Measurements from ENCODE around the gene PJA2. TPM values are rescaled to one million over a fixed set of nuclear protein-coding genes. Genes with fewer than 3 reads are reported as not detected.

PJA2 gene
- total RNA-seq, 4 donors from 2014 or later: 28.8 to 75.5 (median 51.4) TPM

DNA sequence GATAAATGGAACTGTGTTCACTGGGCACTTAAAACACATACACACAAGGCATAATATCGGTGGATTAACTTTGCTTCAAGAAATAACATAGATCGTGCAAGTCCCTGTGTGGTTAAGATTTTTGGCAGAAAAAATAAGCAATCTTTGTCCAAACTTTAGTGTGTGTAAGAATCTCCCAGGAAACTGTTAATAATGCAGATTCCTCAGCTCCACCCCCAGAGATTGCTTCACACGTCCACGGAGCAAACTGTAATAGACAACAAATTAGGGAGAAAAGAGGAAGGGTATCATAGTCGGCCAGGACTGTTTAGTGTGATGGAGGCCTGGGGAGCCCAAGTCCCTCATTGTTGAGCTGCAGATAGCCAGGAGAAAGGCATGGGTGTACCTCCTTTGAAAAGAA lies 84.8 kb downstream of the PJA2 start:
- H3K27ac ChIP-seq: no peak overlapping the region
- H3K4me1 ChIP-seq: peaks cover 0 to 27% (median 3%) of the 10 kb centered on the region in 3 donors
- WGBS, 2 donors: 54 to 67% methylated on average over 5 of the region's 5 CpGs
- TF ChIP-seq POLR2A (IDR thresholded peaks at IDR 0.05): no peak
- TF ChIP-seq, protein P1, sequence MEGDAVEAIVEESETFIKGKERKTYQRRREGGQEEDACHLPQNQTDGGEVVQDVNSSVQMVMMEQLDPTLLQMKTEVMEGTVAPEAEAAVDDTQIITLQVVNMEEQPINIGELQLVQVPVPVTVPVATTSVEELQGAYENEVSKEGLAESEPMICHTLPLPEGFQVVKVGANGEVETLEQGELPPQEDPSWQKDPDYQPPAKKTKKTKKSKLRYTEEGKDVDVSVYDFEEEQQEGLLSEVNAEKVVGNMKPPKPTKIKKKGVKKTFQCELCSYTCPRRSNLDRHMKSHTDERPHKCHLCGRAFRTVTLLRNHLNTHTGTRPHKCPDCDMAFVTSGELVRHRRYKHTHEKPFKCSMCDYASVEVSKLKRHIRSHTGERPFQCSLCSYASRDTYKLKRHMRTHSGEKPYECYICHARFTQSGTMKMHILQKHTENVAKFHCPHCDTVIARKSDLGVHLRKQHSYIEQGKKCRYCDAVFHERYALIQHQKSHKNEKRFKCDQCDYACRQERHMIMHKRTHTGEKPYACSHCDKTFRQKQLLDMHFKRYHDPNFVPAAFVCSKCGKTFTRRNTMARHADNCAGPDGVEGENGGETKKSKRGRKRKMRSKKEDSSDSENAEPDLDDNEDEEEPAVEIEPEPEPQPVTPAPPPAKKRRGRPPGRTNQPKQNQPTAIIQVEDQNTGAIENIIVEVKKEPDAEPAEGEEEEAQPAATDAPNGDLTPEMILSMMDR (IDR thresholded peaks at IDR 0.05): no peak
- H3K9me3 ChIP-seq: no peaks in the 10 kb centered on the region
- H3K4me3 ChIP-seq: no peak overlapping the region
- no peaks in the 10 kb centered on the region for H3K27me3 ChIP-seq
- DNase-seq: no peak
- peaks cover 0 to 1% (median 0%) of the 10 kb centered on the region in 3 donors for H3K36me3 ChIP-seq
- intact Hi-C loops (cut with DNase I): no loop called here

DNA sequence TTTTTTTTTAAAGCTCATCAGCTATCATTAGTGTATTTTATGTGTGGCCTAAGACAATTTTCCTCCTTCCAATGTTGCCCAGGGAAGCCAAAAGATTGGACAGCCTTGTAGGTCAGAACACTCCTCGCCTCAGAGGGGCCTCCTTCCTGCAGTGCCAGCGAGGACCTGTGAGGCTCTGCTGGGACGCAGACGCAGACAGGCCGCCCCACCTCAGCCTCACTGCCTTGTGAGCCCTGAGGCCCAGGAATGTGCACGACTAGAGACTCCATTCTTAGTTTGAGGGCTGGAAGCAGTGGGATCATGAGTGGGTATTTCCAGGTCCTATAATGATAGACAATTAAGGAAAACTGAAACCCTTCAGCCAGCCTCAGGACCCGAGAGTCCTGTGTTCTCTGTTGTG lies 85.4 kb downstream of the PJA2 start:
- Histone ChIP-seq H3K4me1 (peaks cover 0 to 22% (median 3%) of the 10 kb centered on the region in 3 donors), H3K27me3 (no peaks in the 10 kb centered on the region), H3K36me3 (no peaks in the 10 kb centered on the region), H3K9me3 (no peaks in the 10 kb centered on the region), H3K4me3 (no peak overlapping the region), H3K27ac (no peak overlapping the region)
- WGBS, 2 donors: 84 to 90% methylated on average over 6 to 7 of the region's 7 CpGs
- intact Hi-C loops (cut with DNase I): no loop called here
- no peak for TF ChIP-seq POLR2A (IDR thresholded peaks at IDR 0.05)
- TF ChIP-seq, protein P1 (IDR thresholded peaks at IDR 0.05): no peak
- DNase-seq: no peak

DNA sequence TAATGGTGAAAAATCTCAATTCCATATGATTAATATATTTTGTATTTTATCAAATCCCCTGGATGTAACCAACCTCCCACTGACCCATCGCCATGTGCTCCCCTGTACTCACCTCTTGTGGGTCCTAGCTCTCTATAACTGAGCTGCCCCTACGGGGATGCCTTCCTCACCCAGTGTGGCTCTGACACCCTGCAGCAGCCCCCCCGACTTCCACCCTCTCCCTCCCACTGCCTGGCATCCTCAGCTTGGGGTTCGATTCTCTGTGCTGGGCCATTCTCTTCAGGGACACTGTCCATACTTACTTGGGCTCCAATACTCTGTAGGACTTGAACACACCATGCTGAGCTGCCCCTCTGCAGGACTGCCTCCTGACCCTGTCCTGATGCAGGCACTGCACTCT lies 87.1 kb downstream of the PJA2 start:
- Histone ChIP-seq H3K9me3 (no peaks in the 10 kb centered on the region), H3K27me3 (no peaks in the 10 kb centered on the region), H3K4me3 (no peak overlapping the region), H3K27ac (no peak overlapping the region), H3K4me1 (peaks cover 0 to 7% (median 3%) of the 10 kb centered on the region in 3 donors), H3K36me3 (no peaks in the 10 kb centered on the region)
- intact Hi-C loops (cut with DNase I): no loop called here
- TF ChIP-seq POLR2A (IDR thresholded peaks at IDR 0.05): no peak
- TF ChIP-seq, protein P1 (IDR thresholded peaks at IDR 0.05): no peak
- WGBS, 2 donors: 86 to 91% methylated on average over 4 of the region's 4 CpGs
- no peak for DNase-seq

DNA sequence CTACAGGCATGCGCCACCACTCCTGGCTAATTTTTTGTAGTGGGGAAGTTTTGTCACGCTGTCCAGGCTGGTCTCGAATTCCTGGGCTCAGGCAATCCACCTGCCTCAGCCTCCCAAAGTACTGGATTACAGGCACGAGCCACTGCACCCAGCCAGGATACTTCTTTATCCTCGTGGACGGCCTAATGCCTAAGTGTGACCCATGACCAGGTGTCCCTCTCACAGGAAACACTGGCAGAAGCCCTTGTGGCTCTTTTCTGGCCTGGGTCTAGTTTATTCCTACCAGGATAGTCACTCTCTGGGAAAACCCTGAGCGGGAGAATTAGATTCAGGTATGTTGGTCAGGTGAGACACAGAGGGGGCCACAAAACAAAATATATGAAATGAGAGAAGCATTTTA lies 90.4 kb downstream of the PJA2 start:
- Histone ChIP-seq H3K4me1 (no peaks in the 10 kb centered on the region), H3K4me3 (no peak overlapping the region), H3K27me3 (no peaks in the 10 kb centered on the region), H3K36me3 (no peaks in the 10 kb centered on the region), H3K9me3 (no peaks in the 10 kb centered on the region), H3K27ac (no peak overlapping the region)
- TF ChIP-seq, protein P1 (IDR thresholded peaks at IDR 0.05): no peak
- TF ChIP-seq POLR2A (IDR thresholded peaks at IDR 0.05): no peak
- 80 to 89% methylated on average over 1 to 6 of the region's 7 CpGs for WGBS, 2 donors
- DNase-seq: no peak
- intact Hi-C loops (cut with DNase I): no loop called here

DNA sequence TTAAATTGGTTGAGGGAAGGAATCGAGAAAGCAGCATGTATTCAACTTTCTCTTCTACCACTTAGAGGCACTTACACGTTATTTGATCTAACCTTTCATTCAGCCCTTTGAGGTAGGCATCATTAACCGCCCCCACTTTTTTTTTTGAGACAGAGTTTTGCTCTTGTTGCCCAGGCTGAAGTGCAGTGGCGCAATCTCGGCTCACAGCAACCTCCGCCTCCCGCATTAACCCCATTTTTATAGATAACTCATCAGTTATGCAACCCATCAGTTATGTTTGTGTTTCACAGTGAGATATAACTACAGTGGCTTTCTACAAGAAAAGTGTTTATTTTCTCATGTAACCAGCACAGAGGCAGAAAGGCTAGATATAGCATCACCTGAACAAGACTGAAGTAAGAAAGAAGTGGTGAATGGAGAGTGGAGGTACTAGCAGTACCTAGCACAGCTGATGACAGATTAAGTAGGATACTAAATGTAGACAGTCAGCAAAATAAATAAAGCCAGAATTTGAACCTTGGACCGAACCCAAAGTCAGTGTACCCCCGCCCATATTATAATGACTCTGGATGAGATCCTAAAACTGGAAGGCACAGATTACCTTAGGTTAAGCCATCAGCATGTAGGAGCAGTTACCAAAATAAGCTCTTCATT lies 91.2 kb downstream of the PJA2 start:
- Histone ChIP-seq H3K36me3 (no peaks in the 10 kb centered on the region), H3K4me3 (no peak overlapping the region), H3K27me3 (no peaks in the 10 kb centered on the region), H3K4me1 (no peaks in the 10 kb centered on the region), H3K27ac (no peak overlapping the region), H3K9me3 (no peaks in the 10 kb centered on the region)
- WGBS, 2 donors: 78 to 84% methylated on average over 9 of the region's 9 CpGs
- DNase-seq: no peak
- intact Hi-C loops (cut with DNase I): no loop called here
- TF ChIP-seq, protein P1 (IDR thresholded peaks at IDR 0.05): no peak
- TF ChIP-seq POLR2A (IDR thresholded peaks at IDR 0.05): no peak
